HFF-Myc (cell line): ENCODE measurements around the gene DRC7.
A peak's percentile ranks its signal among the peaks of the same experiment; 100 is the strongest.

Source experiments
- DNase-seq: peaks from one replicate; pipeline ENCODE4 v3.0.0-alpha.2; 2011; ENCODE audit warnings: low read depth; ENCODE audit errors: extremely low read depth
- H3K4me3 ChIP-seq: replicated peaks from 2 replicates; pipeline ENCODE4 v1.5.1; 2011; ENCODE audit warnings: low read depth, mild to moderate bottlenecking, control low read depth, low read length
- TF ChIP-seq, protein P1 (sequence below): IDR thresholded peaks from 2 replicates; pipeline ENCODE4 v1.5.1; 2012; ENCODE audit warnings: mild to moderate bottlenecking, low read depth, low read length, control low read depth; ENCODE audit errors: missing control alignments

DRC7 gene

DNA sequence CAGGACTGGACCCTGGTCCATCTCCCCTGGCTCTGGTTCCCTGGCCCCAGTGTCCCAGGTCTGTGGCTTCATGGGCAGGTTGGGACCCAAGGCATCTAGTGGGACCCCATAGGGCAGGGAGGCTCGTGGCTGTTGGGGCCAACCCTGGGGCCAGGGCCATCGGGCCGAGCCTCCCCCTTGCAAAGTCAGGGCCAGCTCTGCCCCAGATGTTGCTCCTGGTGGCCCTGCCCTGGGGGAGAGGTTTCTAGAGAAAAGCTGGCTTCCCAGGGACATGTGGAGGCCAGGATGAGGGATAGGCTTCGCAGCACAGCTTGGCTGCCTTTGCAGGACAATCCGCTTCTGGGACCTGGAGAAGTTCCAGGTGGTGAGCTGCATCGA is 57.6 kb downstream of the DRC7 start:
- TF ChIP-seq, protein P1, sequence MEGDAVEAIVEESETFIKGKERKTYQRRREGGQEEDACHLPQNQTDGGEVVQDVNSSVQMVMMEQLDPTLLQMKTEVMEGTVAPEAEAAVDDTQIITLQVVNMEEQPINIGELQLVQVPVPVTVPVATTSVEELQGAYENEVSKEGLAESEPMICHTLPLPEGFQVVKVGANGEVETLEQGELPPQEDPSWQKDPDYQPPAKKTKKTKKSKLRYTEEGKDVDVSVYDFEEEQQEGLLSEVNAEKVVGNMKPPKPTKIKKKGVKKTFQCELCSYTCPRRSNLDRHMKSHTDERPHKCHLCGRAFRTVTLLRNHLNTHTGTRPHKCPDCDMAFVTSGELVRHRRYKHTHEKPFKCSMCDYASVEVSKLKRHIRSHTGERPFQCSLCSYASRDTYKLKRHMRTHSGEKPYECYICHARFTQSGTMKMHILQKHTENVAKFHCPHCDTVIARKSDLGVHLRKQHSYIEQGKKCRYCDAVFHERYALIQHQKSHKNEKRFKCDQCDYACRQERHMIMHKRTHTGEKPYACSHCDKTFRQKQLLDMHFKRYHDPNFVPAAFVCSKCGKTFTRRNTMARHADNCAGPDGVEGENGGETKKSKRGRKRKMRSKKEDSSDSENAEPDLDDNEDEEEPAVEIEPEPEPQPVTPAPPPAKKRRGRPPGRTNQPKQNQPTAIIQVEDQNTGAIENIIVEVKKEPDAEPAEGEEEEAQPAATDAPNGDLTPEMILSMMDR, result no peak
- H3K4me3 ChIP-seq, result no peak overlapping the region
- no peak for DNase-seq

DNA sequence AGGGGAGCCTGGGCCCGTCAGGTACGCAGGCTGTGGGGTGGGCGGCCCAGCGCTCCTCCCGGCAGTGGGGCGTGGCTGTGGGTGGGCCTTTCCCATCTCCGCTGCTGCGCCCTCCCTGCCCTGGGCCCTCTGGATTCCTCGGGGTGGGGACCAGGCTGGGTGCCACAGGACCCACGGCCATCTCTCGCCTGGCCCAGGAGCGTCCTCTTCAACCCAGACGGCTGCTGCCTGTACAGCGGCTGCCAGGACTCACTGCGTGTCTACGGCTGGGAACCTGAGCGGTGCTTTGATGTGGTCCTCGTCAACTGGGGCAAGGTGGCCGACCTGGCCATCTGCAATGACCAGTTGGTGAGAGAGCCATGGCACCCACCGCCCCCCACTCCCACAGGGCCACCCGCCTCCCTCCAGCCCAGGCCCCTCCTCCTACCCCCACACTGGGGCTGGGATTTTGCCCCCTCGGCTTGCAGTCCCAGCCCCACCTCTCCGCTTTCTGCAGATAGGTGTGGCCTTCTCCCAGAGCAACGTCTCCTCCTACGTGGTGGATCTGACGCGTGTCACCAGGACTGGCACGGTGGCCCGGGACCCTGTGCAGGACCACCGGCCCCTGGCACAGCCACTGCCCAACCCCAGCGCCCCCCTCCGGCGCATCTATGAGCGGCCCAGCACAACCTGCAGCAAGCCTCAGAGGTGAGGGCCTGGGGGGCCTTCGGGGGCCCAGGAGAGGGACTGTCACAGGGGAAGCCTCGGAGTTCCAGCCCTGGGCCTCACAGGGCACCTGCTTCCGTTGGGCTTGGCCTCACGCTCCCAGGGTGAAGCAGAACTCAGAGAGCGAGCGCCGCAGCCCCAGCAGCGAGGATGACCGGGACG is 58.2 kb downstream of the DRC7 start:
- DNase-seq, result no peak
- TF ChIP-seq, protein P1, result no peak
- no peak overlapping the region for H3K4me3 ChIP-seq

GRCh38 chr16:57753448-57754353 is 59.1 kb downstream of the DRC7 start:
- no peak for DNase-seq
- TF ChIP-seq, protein P1, result no peak
- H3K4me3 ChIP-seq, result no peak overlapping the region

DNA sequence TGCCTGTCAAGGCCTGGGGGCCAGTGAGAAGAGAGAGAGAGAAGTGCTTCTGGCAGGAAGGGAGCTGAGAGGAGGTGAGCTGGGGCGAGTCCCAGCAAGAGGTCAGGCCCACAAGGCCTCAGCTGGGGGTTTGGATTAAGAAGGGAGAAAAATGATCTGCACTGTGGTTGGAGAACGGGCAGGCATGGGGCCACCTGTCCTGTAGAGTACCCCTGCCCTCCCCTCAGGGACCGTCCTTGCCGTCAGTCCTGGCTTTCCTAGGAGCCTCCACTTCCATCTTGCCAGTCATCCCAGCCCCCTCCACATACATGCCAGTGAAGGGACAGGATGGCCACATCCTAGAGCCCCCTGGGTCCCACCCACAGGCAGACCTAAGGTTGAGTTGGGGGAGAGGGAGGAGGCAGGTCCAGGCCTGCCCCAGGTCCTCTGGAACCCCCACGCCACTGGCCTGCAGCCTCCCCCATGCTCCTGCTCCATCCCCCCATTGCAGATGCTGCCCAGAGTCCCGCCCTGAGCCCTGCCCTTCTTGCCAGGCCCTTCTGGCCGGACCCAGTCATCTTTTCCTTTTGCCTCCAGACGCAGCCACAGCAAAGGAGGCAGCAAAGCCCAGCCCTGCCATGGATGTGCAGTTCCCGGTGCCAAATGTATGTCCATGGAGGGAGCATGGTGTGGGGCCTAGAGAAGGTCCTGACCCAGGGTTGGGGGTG is 59.9 kb downstream of the DRC7 start:
- H3K4me3 ChIP-seq, result no peak overlapping the region
- no peak for DNase-seq
- TF ChIP-seq, protein P1, result no peak

- TF ChIP-seq, protein P1, result peak; percentile 5
- no peak overlapping the region for H3K4me3 ChIP-seq
- no peak for DNase-seq
These were observed 60.6 kb downstream of the DRC7 start for GRCh38 chr16:57755061-57755684.
